22Rv1 (cell line): ENCODE results near the gene FIBIN.

Experiments
- ZFX ChIP-seq: fragments of 450-650 bp; IDR thresholded peaks from 2 replicates; pipeline ENCODE4 v1.6.1; 2017; ENCODE audit warnings: antibody characterized with exemption, borderline replicate concordance
- TF ChIP-seq, protein P1 (sequence below): fragments of 450-650 bp; IDR thresholded peaks from 2 replicates; pipeline ENCODE4 v1.5.1; 2017; ENCODE audit warnings: mild to moderate bottlenecking

DNA sequence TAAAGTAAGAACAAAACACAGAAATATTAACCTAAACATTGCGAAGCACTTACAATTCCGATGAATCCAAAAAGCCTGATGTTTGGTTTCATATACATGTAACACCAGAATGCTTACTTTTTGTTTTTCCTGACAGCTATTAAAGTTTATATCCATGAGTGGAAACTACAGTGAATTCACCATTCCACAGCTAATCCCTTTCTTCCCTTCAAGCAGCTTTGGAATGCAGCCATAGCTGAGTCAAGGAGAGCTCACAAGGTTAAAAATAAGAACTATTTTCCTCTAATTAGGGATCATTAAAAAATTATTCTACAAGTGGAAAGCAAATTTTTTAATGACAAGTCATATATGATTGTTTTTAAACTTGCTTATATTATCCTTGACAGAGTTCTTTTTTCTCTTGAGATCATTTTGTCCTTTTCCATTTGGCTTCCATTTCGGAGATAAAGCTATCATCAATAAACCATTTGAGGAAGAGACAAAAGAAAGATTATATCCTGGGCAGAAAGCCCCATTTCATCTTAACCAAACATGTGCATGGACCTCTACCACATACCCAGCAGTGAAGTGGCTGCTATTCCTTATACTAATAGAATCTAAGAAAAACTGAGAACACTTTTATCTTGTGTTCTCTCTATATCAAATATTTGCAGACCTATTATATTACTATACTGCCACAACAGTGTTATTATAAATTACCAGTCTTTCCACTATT, 19.7 kb upstream of the FIBIN start:
- TF ChIP-seq, protein P1, sequence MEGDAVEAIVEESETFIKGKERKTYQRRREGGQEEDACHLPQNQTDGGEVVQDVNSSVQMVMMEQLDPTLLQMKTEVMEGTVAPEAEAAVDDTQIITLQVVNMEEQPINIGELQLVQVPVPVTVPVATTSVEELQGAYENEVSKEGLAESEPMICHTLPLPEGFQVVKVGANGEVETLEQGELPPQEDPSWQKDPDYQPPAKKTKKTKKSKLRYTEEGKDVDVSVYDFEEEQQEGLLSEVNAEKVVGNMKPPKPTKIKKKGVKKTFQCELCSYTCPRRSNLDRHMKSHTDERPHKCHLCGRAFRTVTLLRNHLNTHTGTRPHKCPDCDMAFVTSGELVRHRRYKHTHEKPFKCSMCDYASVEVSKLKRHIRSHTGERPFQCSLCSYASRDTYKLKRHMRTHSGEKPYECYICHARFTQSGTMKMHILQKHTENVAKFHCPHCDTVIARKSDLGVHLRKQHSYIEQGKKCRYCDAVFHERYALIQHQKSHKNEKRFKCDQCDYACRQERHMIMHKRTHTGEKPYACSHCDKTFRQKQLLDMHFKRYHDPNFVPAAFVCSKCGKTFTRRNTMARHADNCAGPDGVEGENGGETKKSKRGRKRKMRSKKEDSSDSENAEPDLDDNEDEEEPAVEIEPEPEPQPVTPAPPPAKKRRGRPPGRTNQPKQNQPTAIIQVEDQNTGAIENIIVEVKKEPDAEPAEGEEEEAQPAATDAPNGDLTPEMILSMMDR, result no peak
- TF ChIP-seq ZFX, result no peak
